Measurements from ENCODE around the gene ATP6V1E1. TPM values are rescaled to one million over a fixed set of nuclear protein-coding genes. Genes with fewer than 3 reads are reported as not detected.
A peak's percentile ranks its signal among the peaks of the same experiment; 100 is the strongest.

The ATP6V1E1 gene
- total RNA-seq, 1 donor = 147 TPM

GRCh38 chr22:17627961-17628405, 566 bp downstream of the ATP6V1E1 start:
- peaks cover 56% of the 10 kb centered on the region for H3K79me2 ChIP-seq (ENCODE audit: insufficient read depth, low read length)
- H3K4me2 ChIP-seq (ENCODE audit: insufficient read depth, low read length) = peak overlapping the region; percentile 83
- no peak for DNase-seq (ENCODE audit: insufficient read length, low spot score, missing footprints)
- peaks cover 16% of the 10 kb centered on the region for H3K4me1 ChIP-seq (ENCODE audit: insufficient read depth, low read length)
- H2AFZ ChIP-seq (ENCODE audit: low read length) = peak overlapping the region; percentile 97
- no peaks in the 10 kb centered on the region for H3K9me3 ChIP-seq (ENCODE audit: low read depth, low read length)
- TF ChIP-seq CTCF (IDR thresholded peaks at IDR 0.05; ENCODE audit: extremely low read depth, low read depth, low read length) = no peak
- H3K4me3 ChIP-seq (ENCODE audit: insufficient read depth, low read length) = peak overlapping the region; percentile 100
- peaks cover 8% of the 10 kb centered on the region for H3K36me3 ChIP-seq (ENCODE audit: insufficient read depth, low read length)
- peak overlapping the region; percentile 99 for H3K27ac ChIP-seq (ENCODE audit: low read depth, low read length)
- peaks cover 17% of the 10 kb centered on the region for H4K20me1 ChIP-seq (ENCODE audit: insufficient read depth, low read length)
- H3K27me3 ChIP-seq (ENCODE audit: insufficient read depth, low read length) = no peaks in the 10 kb centered on the region

- Histone ChIP-seq H3K4me1 (ENCODE audit: insufficient read depth, low read length) (no peaks in the 10 kb centered on the region), H3K27me3 (ENCODE audit: insufficient read depth, low read length) (no peaks in the 10 kb centered on the region), H2AFZ (ENCODE audit: low read length) (no peak overlapping the region), H3K27ac (ENCODE audit: low read depth, low read length) (no peak overlapping the region), H3K9me3 (ENCODE audit: low read depth, low read length) (no peaks in the 10 kb centered on the region), H3K36me3 (ENCODE audit: insufficient read depth, low read length) (peaks cover 32% of the 10 kb centered on the region), H3K79me2 (ENCODE audit: insufficient read depth, low read length) (peaks cover 45% of the 10 kb centered on the region), H3K4me2 (ENCODE audit: insufficient read depth, low read length) (no peak overlapping the region), H3K4me3 (ENCODE audit: insufficient read depth, low read length) (no peak overlapping the region), H4K20me1 (ENCODE audit: insufficient read depth, low read length) (peaks cover 3% of the 10 kb centered on the region)
- TF ChIP-seq CTCF (IDR thresholded peaks at IDR 0.05; ENCODE audit: extremely low read depth, low read depth, low read length) = no peak
- DNase-seq (ENCODE audit: insufficient read length, low spot score, missing footprints) = no peak
These were observed 15.3 kb downstream of the ATP6V1E1 start for GRCh38 chr22:17613280-17613679.

GRCh38 chr22:17612057-17612456, 16.5 kb downstream of the ATP6V1E1 start:
- H3K27me3 ChIP-seq (ENCODE audit: insufficient read depth, low read length) = no peaks in the 10 kb centered on the region
- H3K79me2 ChIP-seq (ENCODE audit: insufficient read depth, low read length) = peaks cover 51% of the 10 kb centered on the region
- H3K36me3 ChIP-seq (ENCODE audit: insufficient read depth, low read length) = peaks cover 32% of the 10 kb centered on the region
- H3K27ac ChIP-seq (ENCODE audit: low read depth, low read length) = no peak overlapping the region
- no peaks in the 10 kb centered on the region for H3K4me1 ChIP-seq (ENCODE audit: insufficient read depth, low read length)
- peaks cover 6% of the 10 kb centered on the region for H4K20me1 ChIP-seq (ENCODE audit: insufficient read depth, low read length)
- H3K9me3 ChIP-seq (ENCODE audit: low read depth, low read length) = no peaks in the 10 kb centered on the region
- DNase-seq (ENCODE audit: insufficient read length, low spot score, missing footprints) = peak; percentile 77
- no peak overlapping the region for H2AFZ ChIP-seq (ENCODE audit: low read length)
- TF ChIP-seq CTCF (IDR thresholded peaks at IDR 0.05; ENCODE audit: extremely low read depth, low read depth, low read length) = no peak
- no peak overlapping the region for H3K4me3 ChIP-seq (ENCODE audit: insufficient read depth, low read length)
- no peak overlapping the region for H3K4me2 ChIP-seq (ENCODE audit: insufficient read depth, low read length)

- no peak overlapping the region for H2AFZ ChIP-seq (ENCODE audit: low read length)
- H4K20me1 ChIP-seq (ENCODE audit: insufficient read depth, low read length) = peaks cover 14% of the 10 kb centered on the region
- no peak for TF ChIP-seq CTCF (IDR thresholded peaks at IDR 0.05; ENCODE audit: extremely low read depth, low read depth, low read length)
- peaks cover 76% of the 10 kb centered on the region for H3K79me2 ChIP-seq (ENCODE audit: insufficient read depth, low read length)
- H3K36me3 ChIP-seq (ENCODE audit: insufficient read depth, low read length) = peaks cover 43% of the 10 kb centered on the region
- no peaks in the 10 kb centered on the region for H3K27me3 ChIP-seq (ENCODE audit: insufficient read depth, low read length)
- DNase-seq (ENCODE audit: insufficient read length, low spot score, missing footprints) = no peak
- H3K4me2 ChIP-seq (ENCODE audit: insufficient read depth, low read length) = no peak overlapping the region
- H3K4me3 ChIP-seq (ENCODE audit: insufficient read depth, low read length) = no peak overlapping the region
- H3K27ac ChIP-seq (ENCODE audit: low read depth, low read length) = no peak overlapping the region
- H3K4me1 ChIP-seq (ENCODE audit: insufficient read depth, low read length) = no peaks in the 10 kb centered on the region
- no peaks in the 10 kb centered on the region for H3K9me3 ChIP-seq (ENCODE audit: low read depth, low read length)
These were observed 20.5 kb downstream of the ATP6V1E1 start for GRCh38 chr22:17607891-17608521.
